HG03575 (cell line): ENCODE measurements around the gene OXTR.

Experiments
- ATAC-seq: cut with Tn5 transposase; IDR thresholded peaks from one replicate; pipeline ENCODE4 v1.9.1; 2021; ENCODE audit not compliant: unreplicated experiment, insufficient number of reproducible peaks, low FRiP score; ENCODE audit errors: extremely low read depth

Gene OXTR

GRCh38 chr3:8769088-8769822 lies at the start of gene OXTR:
TSS of gene OXTR (minus strand) at chr3:8769613. CDS start at chr3:8768187, 1,426 bp downstream.
- ATAC-seq: peak; percentile 50

GRCh38 chr3:8817486-8817885 lies 48.1 kb upstream of the OXTR start:
- ATAC-seq: no peak

- no peak for ATAC-seq
Observed at GRCh38 chr3:8816106-8816505, 46.7 kb upstream of the OXTR start.

GRCh38 chr3:8813411-8813810 lies 44.0 kb upstream of the OXTR start:
- no peak for ATAC-seq

DNA sequence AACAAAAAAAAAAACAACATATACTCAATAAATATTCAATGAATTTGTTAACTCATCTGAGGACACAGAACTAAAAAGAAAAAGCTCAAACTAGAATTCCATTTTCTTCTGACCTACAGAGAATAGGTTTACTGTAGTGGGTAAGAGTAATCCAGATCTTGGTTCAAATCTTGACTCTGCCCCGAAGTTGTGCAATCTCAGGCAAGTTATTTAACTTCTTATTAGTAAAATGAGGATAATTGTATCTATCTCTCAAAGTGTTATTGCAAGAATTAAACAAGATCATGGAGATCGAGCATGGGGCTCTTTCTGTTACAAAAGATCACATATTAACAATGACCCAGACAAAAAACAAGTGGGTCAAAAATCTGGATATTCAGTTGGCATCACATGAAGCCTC lies 41.1 kb upstream of the OXTR start:
- no peak for ATAC-seq

DNA sequence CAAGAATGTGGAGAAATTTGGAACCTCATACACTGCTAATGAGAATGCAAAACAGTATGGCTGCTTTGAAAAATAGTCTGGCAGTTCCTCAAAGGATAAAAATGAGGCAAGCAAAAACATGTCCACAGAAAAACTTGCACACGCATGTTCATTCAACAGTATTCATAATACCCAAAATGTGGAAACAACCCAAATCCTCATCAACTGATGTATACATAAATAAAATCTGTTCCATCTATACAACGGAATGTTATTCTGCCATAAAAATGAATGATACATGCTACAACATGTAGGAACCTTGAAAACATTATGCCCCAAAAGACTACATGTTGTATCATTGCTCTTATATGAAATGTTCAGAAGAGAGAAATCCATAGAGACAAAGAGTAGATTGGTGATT lies 36.4 kb upstream of the OXTR start:
- no peak for ATAC-seq

- no peak for ATAC-seq
Observed at GRCh38 chr3:8802256-8802655, 32.8 kb upstream of the OXTR start.

- no peak for ATAC-seq
Observed at GRCh38 chr3:8800016-8800415, 30.6 kb upstream of the OXTR start.

DNA sequence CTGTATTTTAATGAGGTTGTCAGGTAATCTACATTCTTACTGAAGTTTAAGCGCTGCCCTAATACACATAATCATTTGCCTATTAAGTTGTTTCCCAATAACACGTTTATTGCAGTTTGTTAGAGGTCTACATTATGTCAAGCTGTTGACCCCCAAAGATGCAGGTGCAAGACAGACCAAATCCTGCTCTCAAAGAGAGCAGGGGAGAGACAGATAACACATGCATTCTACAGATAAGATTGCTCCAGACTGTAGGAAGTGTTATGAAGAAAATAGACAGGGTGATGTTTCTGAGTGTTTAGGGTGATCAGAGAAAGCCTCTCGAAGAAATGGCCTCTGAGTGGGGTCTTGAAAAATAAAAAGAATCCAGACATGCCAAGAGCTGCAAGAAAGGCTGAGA lies 24.8 kb upstream of the OXTR start:
- no peak for ATAC-seq

DNA sequence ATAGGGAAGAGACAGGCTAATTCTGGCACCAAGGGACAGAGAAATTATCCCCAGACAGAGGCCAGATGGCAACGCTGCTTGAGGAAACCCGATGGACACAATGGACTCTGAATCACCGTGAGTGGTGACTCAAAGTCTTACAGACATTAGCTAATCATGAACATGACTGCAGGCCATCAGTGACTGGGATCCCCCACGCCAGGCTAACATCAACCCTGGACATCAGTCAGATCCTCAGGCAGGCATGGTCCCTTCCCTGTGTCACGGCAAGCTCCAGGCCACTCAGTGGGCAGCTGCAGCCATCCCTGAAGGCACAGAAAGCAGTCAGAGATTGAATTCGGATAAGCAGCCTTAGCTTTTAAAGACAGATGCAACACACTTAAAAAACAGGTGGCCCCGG lies 23.8 kb upstream of the OXTR start:
- ATAC-seq: no peak

GRCh38 chr3:8790529-8790928 lies 21.1 kb upstream of the OXTR start:
- ATAC-seq: no peak

DNA sequence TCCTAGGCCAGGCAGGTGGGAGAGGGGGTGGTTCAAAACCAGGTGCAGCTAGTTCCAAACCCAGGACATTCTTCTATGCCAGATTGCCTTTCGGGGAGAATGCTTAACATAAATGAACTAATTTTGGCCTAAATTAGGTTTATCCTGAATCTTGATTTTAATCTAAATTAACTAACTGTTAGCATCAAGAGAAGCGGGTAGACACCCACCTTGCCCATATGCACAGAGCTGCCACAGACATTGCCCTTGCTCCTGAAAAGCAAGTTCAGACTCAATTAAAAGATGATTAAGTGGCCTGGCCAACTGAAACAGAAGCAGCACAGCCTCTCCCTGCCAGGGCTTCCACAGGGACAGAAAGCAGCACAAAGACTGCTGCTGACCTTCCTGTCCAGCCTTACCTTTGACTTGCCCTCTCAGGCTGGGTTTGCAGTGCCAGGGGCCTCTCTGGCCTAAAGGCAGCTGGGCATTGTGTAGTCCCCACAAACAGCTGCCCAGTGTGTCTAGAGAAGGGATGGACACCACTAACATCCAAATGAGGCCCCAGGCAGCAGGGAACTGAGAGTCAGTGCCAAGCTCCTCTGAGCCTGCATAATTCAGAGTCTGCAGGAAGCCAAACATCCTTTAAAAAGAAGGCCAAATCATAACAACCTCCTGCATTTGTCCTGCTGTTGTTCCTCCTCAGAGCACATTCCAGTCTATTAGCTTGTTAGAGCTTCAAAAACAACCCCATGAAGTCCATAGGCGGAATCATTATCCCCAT lies 15.4 kb upstream of the OXTR start:
- ATAC-seq: no peak

DNA sequence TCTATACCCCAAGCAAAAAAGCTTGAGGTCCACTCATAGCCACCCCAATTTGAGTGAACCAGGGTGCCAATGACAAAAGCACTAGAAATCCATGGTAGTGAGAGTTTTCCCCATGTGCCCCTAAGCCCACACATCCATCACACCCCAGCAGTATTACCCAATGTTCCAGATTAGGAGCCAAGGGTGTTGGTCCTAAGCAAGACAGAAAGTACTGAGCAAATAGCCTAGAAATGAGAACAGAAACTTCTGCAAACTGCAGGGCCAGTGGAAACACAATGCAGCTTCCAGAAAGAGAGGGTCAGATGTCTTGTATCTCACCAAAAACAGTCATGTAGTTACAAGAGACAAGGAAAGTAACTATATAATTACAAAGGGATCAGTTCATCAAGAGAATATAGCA lies 10.9 kb upstream of the OXTR start:
- no peak for ATAC-seq

- ATAC-seq: no peak
Observed at GRCh38 chr3:8778475-8778874, 9.1 kb upstream of the OXTR start.

DNA sequence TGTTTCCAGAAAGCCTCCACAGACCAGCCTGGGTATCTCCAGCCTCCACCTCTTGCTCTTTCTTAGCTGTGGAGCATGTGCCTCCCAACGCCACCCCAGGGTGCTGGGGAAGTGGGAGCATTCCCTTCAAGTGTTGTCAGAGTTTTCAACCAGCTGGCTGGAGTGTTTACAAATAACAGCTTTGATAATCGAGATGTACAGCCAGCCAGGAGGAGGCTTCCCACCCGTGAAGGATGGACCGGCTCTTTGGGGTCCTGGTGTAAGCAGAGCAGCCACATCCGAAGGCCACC lies 8.5 kb upstream of the OXTR start:
- ATAC-seq: no peak

DNA sequence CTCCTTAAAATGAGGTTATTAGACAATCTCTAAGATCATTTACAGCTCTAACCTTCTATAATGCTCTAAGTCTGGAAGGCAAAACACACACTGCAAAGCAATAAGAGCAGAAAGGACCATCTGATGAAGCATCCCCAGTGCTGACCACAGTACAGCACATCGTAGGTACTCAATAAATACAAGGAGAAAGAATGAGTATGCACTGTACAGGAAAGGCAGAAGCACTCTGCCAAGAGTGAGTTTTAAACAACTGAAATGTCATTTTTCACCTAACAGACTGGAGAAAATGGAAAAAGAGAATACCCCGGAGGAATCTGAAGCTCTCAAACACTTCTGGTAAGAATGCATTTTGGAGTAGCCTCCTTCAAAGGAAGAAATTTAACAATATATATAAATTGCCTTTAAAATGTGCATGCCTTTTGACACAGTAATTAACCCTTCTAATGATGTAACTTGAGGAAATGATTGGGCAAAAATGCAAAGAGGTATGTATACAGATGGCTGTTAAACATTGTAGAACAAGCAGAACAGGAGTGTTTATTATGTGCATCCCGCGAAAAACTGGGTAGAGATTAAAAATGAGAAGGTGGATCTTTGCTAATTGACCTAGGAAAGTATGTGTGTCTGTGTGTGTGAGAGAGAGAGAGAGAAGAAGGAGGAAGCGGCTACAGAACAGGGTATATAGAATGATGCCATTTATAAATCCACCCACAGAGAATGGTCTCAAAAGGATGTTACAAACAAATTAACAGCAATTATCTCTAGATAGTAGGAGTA lies 8.0 kb upstream of the OXTR start:
- ATAC-seq: no peak

DNA sequence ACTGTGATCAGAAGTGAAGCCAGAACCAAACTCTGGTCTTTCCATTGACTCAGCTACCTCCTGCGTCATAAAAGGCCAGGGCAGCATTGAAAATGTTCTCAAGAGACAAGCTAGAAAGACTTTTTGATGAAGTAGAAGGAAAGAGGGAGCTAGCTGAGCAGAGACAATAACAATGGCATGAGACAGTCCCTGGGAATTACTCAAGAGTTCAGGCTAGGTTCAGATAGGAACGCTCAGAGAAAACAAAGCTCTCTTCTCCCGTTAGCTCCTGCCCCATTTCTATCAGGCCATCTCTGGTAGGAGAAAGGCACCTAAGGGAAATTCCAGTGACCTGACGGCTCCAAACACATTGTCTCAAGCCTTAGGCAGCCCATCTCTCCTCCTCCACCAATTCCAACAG lies 7.0 kb upstream of the OXTR start:
- no peak for ATAC-seq

GRCh38 chr3:8775602-8776001 lies 6.2 kb upstream of the OXTR start:
- no peak for ATAC-seq

DNA sequence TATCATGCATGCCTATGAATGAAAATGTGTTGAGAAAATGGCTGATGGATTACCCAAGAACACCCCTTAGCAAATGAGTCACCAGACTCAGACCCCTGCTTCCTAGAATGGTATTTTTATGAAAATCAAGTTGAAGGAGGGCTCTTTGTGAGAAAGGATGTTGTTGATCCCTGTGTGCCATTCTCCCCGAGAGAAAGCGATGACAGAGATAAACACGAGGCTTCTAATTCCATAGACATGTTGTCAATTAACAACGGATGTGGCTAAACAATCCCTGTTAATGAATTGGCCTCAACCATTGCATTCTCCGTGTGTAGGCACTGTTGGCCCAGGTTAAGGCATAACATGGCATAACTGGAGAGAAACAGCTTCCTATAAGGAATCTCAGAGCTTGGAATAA lies 5.8 kb upstream of the OXTR start:
- no peak for ATAC-seq

GRCh38 chr3:8773941-8774542 lies 4.6 kb upstream of the OXTR start:
- ATAC-seq: no peak
